Karpas-422 (cell line): Measurements from ENCODE around the gene DENND6B. TPM values are rescaled to one million over a fixed set of nuclear protein-coding genes. Genes with fewer than 3 reads are reported as not detected.

ENCODE experiments used
- DNase-seq: peaks from one replicate; pipeline ENCODE4 v3.0.0-alpha.2; 2015
- H2AFZ ChIP-seq: fragments of 200-600 bp; sonication (generic); 2 replicates; pipeline ENCODE4 v1.6.1; 2014; ENCODE audit warnings: antibody characterized with exemption, low read length, mixed read lengths
- H3K27ac ChIP-seq: fragments of 200-600 bp; sonication (generic); 2 replicates; pipeline ENCODE4 v1.5.1; 2014; ENCODE audit warnings: mild to moderate bottlenecking, low read length, moderate library complexity
- H3K27me3 ChIP-seq: fragments of 200-600 bp; sonication (generic); 2 replicates; pipeline ENCODE4 v1.6.1; 2014; ENCODE audit warnings: low read length, mixed read lengths
- H3K36me3 ChIP-seq: fragments of 200-600 bp; sonication (generic); 2 replicates; pipeline ENCODE4 v1.6.1; 2014; ENCODE audit warnings: low read length, mixed read lengths; ENCODE audit not compliant: insufficient read depth
- H3K4me1 ChIP-seq: fragments of 200-600 bp; sonication (generic); 2 replicates; pipeline ENCODE4 v1.6.1; 2014; ENCODE audit warnings: mild to moderate bottlenecking, low read length, mixed read lengths
- H3K4me2 ChIP-seq: fragments of 200-600 bp; sonication (generic); 2 replicates; pipeline ENCODE4 v1.6.1; 2014; ENCODE audit warnings: low read length, low read depth, mild to moderate bottlenecking; ENCODE audit not compliant: poor library complexity, severe bottlenecking
- H3K4me3 ChIP-seq: fragments of 200-600 bp; sonication (generic); 2 replicates; pipeline ENCODE4 v1.5.1; 2014; ENCODE audit warnings: mild to moderate bottlenecking, antibody characterized with exemption, low read length, mixed read lengths
- H3K79me2 ChIP-seq: fragments of 200-600 bp; sonication (generic); 2 replicates; pipeline ENCODE4 v1.6.1; 2014; ENCODE audit warnings: mild to moderate bottlenecking, low read length, mixed read lengths
- H3K9ac ChIP-seq: fragments of 200-600 bp; sonication (generic); 2 replicates; pipeline ENCODE4 v1.6.0; 2014; ENCODE audit warnings: low read length
- H3K9me2 ChIP-seq: fragments of 200-600 bp; sonication (generic), shearing (Covaris generic); replicated peaks from 2 replicates; pipeline ENCODE4 v1.6.0; 2014; ENCODE audit warnings: mild to moderate bottlenecking, low read length, moderate library complexity; ENCODE audit not compliant: insufficient read depth
- H3K9me3 ChIP-seq: fragments of 300-700, 200-600 bp; sonication (generic); 2 replicates; pipeline ENCODE4 v1.6.1; 2014; ENCODE audit warnings: low read length, mixed read lengths
- H4K20me1 ChIP-seq: fragments of 200-600 bp; sonication (generic); 2 replicates; pipeline ENCODE4 v1.6.1; 2014; ENCODE audit warnings: mild to moderate bottlenecking, antibody characterized with exemption, low read length, low read depth; ENCODE audit not compliant: insufficient read depth
- total RNA-seq: library from RNA; depleted of rRNA; stranded (reverse); fragments of >200 nt; shearing (Covaris generic); gene quantifications from 2 replicates; pipeline ENCODE4 v1.2.3, GENCODE V29; 2014; ENCODE audit warnings: low replicate concordance

Gene DENND6B
- total RNA-seq, 1 experiment from 2014 or later, result 2.7 TPM

GRCh38 chr22:50285568-50286229, 41.1 kb downstream of the DENND6B start:
- H3K4me1 ChIP-seq, result no peaks in the 10 kb centered on the region
- H3K27me3 ChIP-seq, result no peaks in the 10 kb centered on the region
- no peak overlapping the region for H3K4me3 ChIP-seq
- H3K9me3 ChIP-seq, result peaks cover 3% of the 10 kb centered on the region; the same call in 1 of the 2 replicates
- DNase-seq, result no peak
- H3K79me2 ChIP-seq, result no peaks in the 10 kb centered on the region
- no peak overlapping the region for H2AFZ ChIP-seq
- peaks cover 3% of the 10 kb centered on the region; the same call in 1 of the 2 replicates for H4K20me1 ChIP-seq
- H3K36me3 ChIP-seq, result no peaks in the 10 kb centered on the region
- no peak overlapping the region for H3K4me2 ChIP-seq
- no peak overlapping the region for H3K9ac ChIP-seq
- no peak overlapping the region for H3K27ac ChIP-seq
- no peaks in the 10 kb centered on the region for H3K9me2 ChIP-seq

DNA sequence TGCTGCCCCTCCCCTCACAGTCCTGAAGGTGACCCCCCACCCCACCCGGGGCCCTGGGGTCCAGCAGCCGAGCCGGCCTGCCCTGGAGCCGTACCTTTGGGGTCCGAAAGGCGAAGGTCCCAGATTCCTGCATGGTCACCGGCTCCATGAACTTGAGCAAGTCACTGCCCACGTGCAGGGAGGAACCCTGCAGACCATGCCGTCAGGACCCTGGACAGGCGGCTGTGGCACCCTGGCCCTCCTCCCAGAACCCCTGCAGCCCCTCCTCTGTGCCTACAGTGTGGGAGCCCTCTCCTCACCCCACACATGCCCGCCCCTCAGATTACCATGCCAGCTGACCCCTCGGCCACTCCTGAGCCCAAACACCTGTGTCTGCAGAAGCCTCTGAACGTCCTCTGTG, 42.3 kb downstream of the DENND6B start:
- no peak overlapping the region for H3K4me2 ChIP-seq
- DNase-seq, result no peak
- no peak overlapping the region for H2AFZ ChIP-seq
- H3K27ac ChIP-seq, result no peak overlapping the region
- H3K4me1 ChIP-seq, result no peaks in the 10 kb centered on the region
- H3K36me3 ChIP-seq, result no peaks in the 10 kb centered on the region
- no peaks in the 10 kb centered on the region for H3K79me2 ChIP-seq
- no peak overlapping the region for H3K4me3 ChIP-seq
- H4K20me1 ChIP-seq, result no peaks in the 10 kb centered on the region
- H3K9me2 ChIP-seq, result no peaks in the 10 kb centered on the region
- H3K9ac ChIP-seq, result no peak overlapping the region
- no peaks in the 10 kb centered on the region for H3K27me3 ChIP-seq
- peaks cover 3% of the 10 kb centered on the region; the same call in 1 of the 2 replicates for H3K9me3 ChIP-seq

DNA sequence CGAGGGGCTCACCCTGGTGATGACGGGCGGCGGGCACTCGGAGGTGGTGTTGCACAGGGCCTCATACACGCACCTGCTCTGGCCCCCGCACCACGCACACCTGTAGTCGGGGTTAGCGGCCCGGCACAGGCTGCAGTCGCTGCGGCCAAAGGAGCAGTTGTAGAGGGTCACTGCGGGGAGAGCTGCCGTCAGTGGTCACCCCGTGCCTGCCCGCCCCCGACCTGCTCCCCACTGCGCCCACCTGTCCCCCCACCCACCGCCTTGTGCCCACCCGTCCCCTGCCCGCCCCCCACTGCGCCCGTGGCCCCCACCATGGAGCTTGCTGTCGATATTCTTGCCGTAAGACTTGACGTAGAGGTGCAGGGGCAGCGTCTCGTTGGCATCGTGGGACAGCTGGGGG, 43.0 kb downstream of the DENND6B start:
- H3K4me1 ChIP-seq, result no peaks in the 10 kb centered on the region
- no peak for DNase-seq
- no peak overlapping the region for H3K4me3 ChIP-seq
- no peaks in the 10 kb centered on the region for H3K36me3 ChIP-seq
- H3K79me2 ChIP-seq, result no peaks in the 10 kb centered on the region
- no peak overlapping the region for H3K27ac ChIP-seq
- H2AFZ ChIP-seq, result no peak overlapping the region
- no peak overlapping the region for H3K9ac ChIP-seq
- no peak overlapping the region for H3K4me2 ChIP-seq
- no peaks in the 10 kb centered on the region for H4K20me1 ChIP-seq
- no peaks in the 10 kb centered on the region for H3K9me2 ChIP-seq
- H3K9me3 ChIP-seq, result peaks cover 3% of the 10 kb centered on the region; the same call in 1 of the 2 replicates
- no peaks in the 10 kb centered on the region for H3K27me3 ChIP-seq

DNA sequence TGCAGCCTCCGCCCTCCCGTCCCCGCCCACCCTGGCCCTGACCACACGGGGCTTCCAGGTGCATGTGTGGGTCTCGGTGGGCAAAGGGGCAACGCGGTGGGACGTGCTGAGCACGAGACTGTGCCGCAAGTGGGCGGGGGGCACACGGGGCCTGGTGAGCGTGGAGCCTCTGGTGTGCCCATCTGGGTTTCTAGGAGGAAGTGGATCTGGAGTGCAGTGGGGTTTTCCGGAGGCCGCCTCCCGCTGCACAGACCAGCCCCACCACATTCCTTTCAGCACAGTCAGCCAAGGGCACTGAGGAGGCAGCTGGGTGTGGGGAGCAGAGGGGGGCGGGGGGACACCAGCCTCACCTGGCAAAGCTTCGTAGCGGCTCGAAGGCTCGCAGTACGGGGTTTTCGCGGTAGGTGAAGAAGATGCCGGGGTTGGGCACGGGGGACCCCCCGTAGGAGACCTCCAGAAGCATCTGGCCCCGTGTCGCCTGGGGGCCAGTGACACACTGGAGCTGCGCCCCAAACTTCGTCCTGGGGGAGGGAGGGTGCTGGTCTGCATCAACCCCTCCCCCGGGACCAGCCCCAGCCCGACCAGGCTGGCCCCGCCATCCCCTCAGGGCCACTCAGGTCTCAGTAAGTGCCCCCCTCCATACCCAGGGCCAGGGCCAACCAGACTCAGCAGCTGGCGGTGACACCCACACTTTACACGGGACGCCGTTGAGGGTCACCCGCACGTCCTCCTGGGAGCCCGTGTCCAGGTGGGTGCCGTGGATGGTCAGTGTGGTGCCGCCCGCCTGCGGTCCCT, 44.3 kb downstream of the DENND6B start:
- Histone ChIP-seq H3K9me3 (peaks cover 3% of the 10 kb centered on the region; the same call in 1 of the 2 replicates), H3K9ac (no peak overlapping the region), H3K79me2 (no peaks in the 10 kb centered on the region), H3K4me3 (no peak overlapping the region), H3K36me3 (no peaks in the 10 kb centered on the region), H3K9me2 (no peaks in the 10 kb centered on the region), H3K27me3 (no peaks in the 10 kb centered on the region), H3K4me1 (no peaks in the 10 kb centered on the region), H2AFZ (no peak overlapping the region), H4K20me1 (no peaks in the 10 kb centered on the region), H3K4me2 (no peak overlapping the region), H3K27ac (no peak overlapping the region)
- no peak for DNase-seq

DNA sequence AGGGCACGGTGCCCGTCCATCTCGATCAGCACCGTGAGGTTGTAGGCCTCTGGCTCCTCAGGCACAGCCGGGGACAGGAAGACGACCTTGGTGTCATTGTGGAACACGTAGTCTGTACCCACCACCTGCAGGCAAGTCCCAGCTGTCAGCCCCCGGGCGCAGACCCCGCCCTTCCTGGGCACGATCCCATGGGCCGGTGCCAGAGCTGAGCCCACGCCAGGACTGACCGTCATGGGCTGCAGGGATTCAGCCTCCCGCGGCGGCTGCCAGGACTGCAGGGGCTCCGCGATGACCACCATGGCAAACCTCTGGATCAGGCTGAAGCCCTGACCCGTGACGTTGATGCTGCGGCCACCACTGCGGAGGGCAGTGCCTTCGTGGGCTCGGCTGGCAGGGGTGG, 44.9 kb downstream of the DENND6B start:
- H3K4me2 ChIP-seq, result no peak overlapping the region
- H3K79me2 ChIP-seq, result no peaks in the 10 kb centered on the region
- H3K9ac ChIP-seq, result no peak overlapping the region
- H3K27me3 ChIP-seq, result no peaks in the 10 kb centered on the region
- H3K4me1 ChIP-seq, result no peaks in the 10 kb centered on the region
- no peak overlapping the region for H2AFZ ChIP-seq
- H3K9me2 ChIP-seq, result no peaks in the 10 kb centered on the region
- H3K27ac ChIP-seq, result no peak overlapping the region
- peaks cover 3% of the 10 kb centered on the region; the same call in 1 of the 2 replicates for H3K9me3 ChIP-seq
- H3K36me3 ChIP-seq, result no peaks in the 10 kb centered on the region
- DNase-seq, result no peak
- H3K4me3 ChIP-seq, result no peak overlapping the region
- H4K20me1 ChIP-seq, result no peaks in the 10 kb centered on the region

DNA sequence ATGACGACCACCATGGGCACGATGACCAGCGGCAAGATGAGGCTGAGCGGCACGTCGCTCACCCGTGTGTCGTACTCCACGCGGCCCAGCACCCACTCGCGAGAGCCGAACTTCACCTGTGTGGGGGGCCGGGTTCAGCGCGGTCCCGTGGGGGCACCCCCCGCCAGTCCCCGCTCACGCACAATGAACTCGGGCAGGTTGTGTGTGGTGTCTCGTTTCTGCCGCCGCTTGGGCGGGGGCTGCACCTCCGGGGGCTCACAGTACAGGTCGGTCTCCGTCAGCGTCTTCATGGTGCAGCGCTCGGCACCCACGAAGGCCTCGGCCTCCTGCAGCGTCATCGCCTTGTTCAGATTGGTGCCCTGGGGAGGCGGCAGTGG, 45.4 kb downstream of the DENND6B start:
- Histone ChIP-seq H3K4me3 (no peak overlapping the region), H3K9me2 (no peaks in the 10 kb centered on the region), H2AFZ (no peak overlapping the region), H3K9me3 (peaks cover 3% of the 10 kb centered on the region), H3K4me2 (no peak overlapping the region), H3K4me1 (no peaks in the 10 kb centered on the region), H4K20me1 (no peaks in the 10 kb centered on the region), H3K27me3 (no peaks in the 10 kb centered on the region), H3K9ac (no peak overlapping the region), H3K79me2 (no peaks in the 10 kb centered on the region), H3K27ac (no peak overlapping the region), H3K36me3 (no peaks in the 10 kb centered on the region)
- DNase-seq, result no peak

DNA sequence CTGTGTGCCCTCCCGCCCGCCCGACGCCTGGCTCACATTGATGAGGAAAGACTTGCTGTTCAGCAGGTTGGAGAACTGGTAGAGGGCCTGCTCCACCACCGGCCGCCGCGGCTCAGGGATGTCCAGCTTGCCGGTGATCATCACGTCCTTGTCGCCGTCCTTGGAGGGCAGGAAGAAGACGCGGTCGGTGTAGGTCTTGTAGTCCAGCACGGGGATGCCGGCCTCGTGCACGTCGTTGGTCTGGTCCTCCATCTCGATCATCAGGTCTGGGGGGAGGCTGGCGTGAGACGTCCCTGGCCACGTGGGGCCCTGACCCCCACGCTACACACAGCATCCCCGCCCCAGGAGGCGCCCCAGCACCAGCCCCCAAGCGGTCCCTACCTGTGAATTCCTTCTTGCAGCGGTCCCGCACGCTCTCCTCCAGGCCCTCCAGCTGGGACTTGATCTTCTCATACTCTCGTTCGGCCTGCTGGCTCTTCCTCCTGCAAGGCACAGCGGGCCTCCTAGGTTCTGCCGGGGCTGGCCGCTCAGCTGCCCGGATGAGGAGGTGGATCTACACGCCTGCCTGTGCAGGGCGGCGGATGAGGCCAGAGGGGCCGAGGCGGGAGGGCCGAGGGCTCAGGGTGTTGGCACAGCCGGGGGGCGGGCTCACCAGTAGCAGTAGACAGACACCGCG, 46.0 kb downstream of the DENND6B start:
- Histone ChIP-seq H3K9me3 (peaks cover 6% of the 10 kb centered on the region), H3K36me3 (no peaks in the 10 kb centered on the region), H4K20me1 (no peaks in the 10 kb centered on the region), H3K79me2 (no peaks in the 10 kb centered on the region), H3K4me2 (no peak overlapping the region), H3K27ac (no peak overlapping the region), H3K4me3 (no peak overlapping the region), H3K4me1 (no peaks in the 10 kb centered on the region), H3K27me3 (no peaks in the 10 kb centered on the region), H2AFZ (no peak overlapping the region), H3K9me2 (no peaks in the 10 kb centered on the region), H3K9ac (no peak overlapping the region)
- DNase-seq, result no peak

- peaks cover 8% of the 10 kb centered on the region for H3K9me3 ChIP-seq
- no peaks in the 10 kb centered on the region for H3K9me2 ChIP-seq
- no peaks in the 10 kb centered on the region for H3K79me2 ChIP-seq
- H3K27me3 ChIP-seq, result no peaks in the 10 kb centered on the region
- no peak overlapping the region for H2AFZ ChIP-seq
- no peak overlapping the region for H3K9ac ChIP-seq
- no peak overlapping the region for H3K4me2 ChIP-seq
- no peaks in the 10 kb centered on the region for H3K36me3 ChIP-seq
- no peak overlapping the region for H3K4me3 ChIP-seq
- H3K4me1 ChIP-seq, result no peaks in the 10 kb centered on the region
- H4K20me1 ChIP-seq, result no peaks in the 10 kb centered on the region
- no peak for DNase-seq
- H3K27ac ChIP-seq, result no peak overlapping the region
These were observed 46.6 kb downstream of the DENND6B start for GRCh38 chr22:50280022-50280707.
